K562 (cell line): ENCODE data around the gene TMC8.

ENCODE experiments used
- CBFB ChIP-seq: sonication (generic); formaldehyde crosslinking; IDR thresholded peaks from 2 replicates; pipeline ENCODE4 v1.4.0; 2020; ENCODE audit warnings: mild to moderate bottlenecking, missing genetic modification reagents
- CEBPB ChIP-seq: fragments of 450-650 bp; IDR thresholded peaks from 2 replicates; pipeline ENCODE4 v1.6.1; 2016; ENCODE audit warnings: missing genetic modification characterization, missing compliant biosample characterization
- FOS ChIP-seq: IDR thresholded peaks from 3 replicates; pipeline ENCODE4 v1.6.1; 2011; ENCODE audit not compliant: insufficient read length; ENCODE audit errors: extremely low read depth
- FOXA3 ChIP-seq, 2 experiments: fragments of 450-650 bp in 1 of 2; sonication (generic) in 1 of 2; formaldehyde crosslinking; IDR thresholded peaks in 1 of 2; conservative IDR thresholded peaks in 1 of 2; 2 replicates each; pipeline versions ENCODE4 v1.4.0 to v1.8.0; 2020 to 2022; ENCODE audit warnings: mild to moderate bottlenecking in 2 of 2, missing genetic modification reagents in 1 of 2
- JUN ChIP-seq, 2 experiments: sonication (generic) in 1 of 2; formaldehyde crosslinking in 1 of 2; IDR thresholded peaks; 2 replicates each; pipeline versions ENCODE4 v1.6.1 to v1.8.0; 2012 to 2022; ENCODE audit warnings: borderline replicate concordance in 2 of 2, mild to moderate bottlenecking in 2 of 2, improper control_type of control experiment in 1 of 2, low read depth in 1 of 2, low read length in 1 of 2, missing genetic modification reagents in 1 of 2
- KDM1A ChIP-seq, 2 experiments: fragments of 450-650 bp; IDR thresholded peaks; 2 replicates each; pipeline ENCODE4 v1.6.1; 2016; ENCODE audit warnings: mild to moderate bottlenecking in 2 of 2
- MAX ChIP-seq: sonication (generic); formaldehyde crosslinking; IDR thresholded peaks from 2 replicates; pipeline ENCODE4 v1.9.0; 2022; ENCODE audit warnings: mild to moderate bottlenecking, missing genetic modification reagents
- MITF ChIP-seq: IDR thresholded peaks from 2 replicates; pipeline ENCODE4 v1.6.1; 2014; ENCODE audit warnings: antibody characterized with exemption
- POLR2A ChIP-seq: fragments of 450-650 bp; conservative IDR thresholded peaks from 2 replicates; pipeline ENCODE4 v1.6.1; 2016
- RBM17 ChIP-seq: fragments of 200-400 bp; formaldehyde crosslinking; IDR thresholded peaks from 2 replicates; pipeline ENCODE4 v1.6.1; 2017; ENCODE audit warnings: low read depth, mild to moderate bottlenecking, low read length, borderline replicate concordance
- ZFX ChIP-seq: sonication (generic); formaldehyde crosslinking; IDR thresholded peaks from 2 replicates; pipeline ENCODE4 v1.8.0; 2022; ENCODE audit warnings: mild to moderate bottlenecking, missing genetic modification reagents, moderate library complexity
- ZNF76 ChIP-seq: fragments of 250-450 bp; sonication (Bioruptor Pico); IDR thresholded peaks from 2 replicates; pipeline ENCODE4 v1.4.0; 2020; ENCODE audit warnings: mild to moderate bottlenecking, moderate library complexity, borderline replicate concordance
- ZZZ3 ChIP-seq: fragments of 450-650 bp; IDR thresholded peaks from 2 replicates; pipeline ENCODE4 v1.6.1; 2016; ENCODE audit warnings: antibody characterized with exemption, mild to moderate bottlenecking, moderate library complexity

GRCh38 chr17:78101112-78101511 is 29.5 kb upstream of the TMC8 start:
- no peak for TF ChIP-seq RBM17
- TF ChIP-seq CEBPB: no peak
- TF ChIP-seq MAX (CRISPR knock-in tag): no peak
- TF ChIP-seq ZFX (CRISPR knock-in tag): no peak
- TF ChIP-seq CBFB (CRISPR knock-in tag): no peak
- no peak for TF ChIP-seq POLR2A
- no peak for TF ChIP-seq KDM1A (IDR thresholded peaks at IDR 0.05)
- no peak for TF ChIP-seq FOXA3 (CRISPR knock-in tag; conservative IDR thresholded peaks at IDR 0.05 in 1 of 2, IDR thresholded peaks at IDR 0.05 in 1 of 2)
- no peak for TF ChIP-seq ZZZ3
- no peak for TF ChIP-seq FOS
- no peak for TF ChIP-seq MITF
- no peak for TF ChIP-seq ZNF76 (CRISPR knock-in tag)
- no peak for TF ChIP-seq JUN (IDR thresholded peaks at IDR 0.05; ENCODE audit: borderline replicate concordance, low read depth, low read length)
- no peak for TF ChIP-seq JUN (CRISPR knock-in tag; IDR thresholded peaks at IDR 0.05; ENCODE audit: borderline replicate concordance)
